Right lobe of liver (tissue), 6 donors: ENCODE measurements around the gene ANXA6. TPM values are rescaled to one million over a fixed set of nuclear protein-coding genes. Genes with fewer than 3 reads are reported as not detected.

Experiments used
- ATAC-seq, 4 donors: fragments of 200-7000 bp; cut with Tn5 transposase; one replicate each; pipeline ENCODE4 v1.9.1; 2020; ENCODE audit warnings: mild to moderate bottlenecking in 4 of 4, moderate library complexity in 4 of 4
- DNase-seq, 3 donors: peaks; one replicate each; pipeline ENCODE4 v3.0.0-alpha.2; 2020
- H3K27ac ChIP-seq, 3 donors: fragments of 200-600 bp; one replicate each; pipeline ENCODE4 v1.8.0; 2022
- H3K27me3 ChIP-seq, 2 donors: fragments of 200-600 bp; one replicate each; pipeline ENCODE4 v1.8.0; 2022
- H3K36me3 ChIP-seq, 4 donors: fragments of 200-600 bp; sonication (generic) in 1 of 4; one replicate each; pipeline versions ENCODE4 v1.5.1 to v1.8.0; 2017 to 2022; ENCODE audit warnings: control low read depth in 1 of 4
- H3K4me1 ChIP-seq, 4 donors: fragments of 200-600 bp; sonication (generic) in 1 of 4; one replicate each; pipeline versions ENCODE4 v1.5.1 to v1.8.0; 2017 to 2022; ENCODE audit warnings: control low read depth in 1 of 4
- H3K4me3 ChIP-seq, 3 donors: fragments of 200-600 bp; one replicate each; pipeline ENCODE4 v1.8.0; 2022
- H3K9me3 ChIP-seq, 4 donors: fragments of 200-600 bp; sonication (generic) in 1 of 4; one replicate each; pipeline versions ENCODE4 v1.5.1 to v1.8.0; 2017 to 2022; ENCODE audit warnings: control low read depth in 1 of 4
- CTCF ChIP-seq, 4 donors: fragments of 200-600 bp in 3 of 4; fragments of 450-650 bp in 1 of 4; IDR thresholded peaks; one replicate each; pipeline versions ENCODE4 v1.5.1 to v1.8.0; 2016 to 2022; ENCODE audit warnings: antibody characterized with exemption in 4 of 4, mild to moderate bottlenecking in 2 of 4
- POLR2A ChIP-seq: fragments of 450-650 bp; IDR thresholded peaks from one replicate; pipeline ENCODE4 v1.6.1; 2017; ENCODE audit warnings: antibody characterized with exemption, mild to moderate bottlenecking
- WGBS: methylation state at CpG from one replicate; pipeline ENCODE4 v1.1.6; 2018; ENCODE audit warnings: low coverage, low lambda C conversion rate; ENCODE audit not compliant: insufficient coverage; ENCODE audit errors: missing lambda C conversion rate; 5-methylcytosine and 5-hydroxymethylcytosine counted together
- intact Hi-C, 2 donors: fragments of 100-400 bp; cut with DNase I; formaldehyde crosslinking; loops; one replicate each; pipeline versions ENCODE4 v1.11.2 to v1.14.1; 2022
- total RNA-seq, 6 experiments: library from RNA; depleted of rRNA in 2 of 6; stranded (reverse); fragments of >200 nt in 2 of 6; fragmentation: NEBNext Ultra II Directional in 3 of 6; extraction: Animal tissue kit (Norgen Biotek cat#: 25700) in 3 of 6; gene quantifications; one replicate each; pipeline versions ENCODE4 v1.1.0 to v1.2.4, GENCODE V29; 2016 to 2023
- donor health status: DM: no; HTN: yes; CAD: no.
- donor health status: DM: no; HTN: no; CAD: no.
- donor health status: DM: no; HTN: no; CAD: no.
- donor health status: DM: no; HTN: yes; CAD: no.
- donor health status: DM: no; HTN: yes; CAD: no.

Gene ANXA6
- total RNA-seq, 6 experiments from 2014 or later: 143 to 236 (median 165) TPM

- DNase-seq (no peak), ATAC-seq (no peak)
- no peak overlapping the region for H3K27ac ChIP-seq
- H3K9me3 ChIP-seq: no peaks in the 10 kb centered on the region
- WGBS: 100% methylated on average over 1 of the region's 7 CpGs
- intact Hi-C loops: no loop called here
- no peaks in the 10 kb centered on the region for H3K4me1 ChIP-seq
- H3K36me3 ChIP-seq: peaks cover 0 to 24% (median 0%) of the 10 kb centered on the region in 4 donors
- no peaks in the 10 kb centered on the region for H3K27me3 ChIP-seq
- TF ChIP-seq POLR2A (no peak), CTCF (IDR thresholded peaks at IDR 0.05) (no peak)
- no peak overlapping the region for H3K4me3 ChIP-seq
Measured at GRCh38 chr5:151183456-151184245, 26.1 kb upstream of the ANXA6 start.

- Histone ChIP-seq H3K36me3 (peaks cover 0 to 24% (median 0%) of the 10 kb centered on the region in 4 donors), H3K4me1 (no peaks in the 10 kb centered on the region), H3K27me3 (no peaks in the 10 kb centered on the region), H3K27ac (no peak overlapping the region), H3K4me3 (no peak overlapping the region), H3K9me3 (no peaks in the 10 kb centered on the region)
- DNase-seq: no peak
- WGBS: 61% methylated on average over 2 of the region's 8 CpGs
- intact Hi-C loops: no loop called here
- ATAC-seq: no peak
- TF ChIP-seq POLR2A (no peak), CTCF (IDR thresholded peaks at IDR 0.05) (no peak)
Measured at GRCh38 chr5:151182976-151183375, 25.4 kb upstream of the ANXA6 start.

- 90% methylated on average over 3 of the region's 4 CpGs for WGBS
- TF ChIP-seq CTCF (IDR thresholded peaks at IDR 0.05): no peak
- TF ChIP-seq POLR2A: no peak
- intact Hi-C loops: no loop called here
- Histone ChIP-seq H3K27ac (no peak overlapping the region), H3K4me1 (no peaks in the 10 kb centered on the region), H3K9me3 (no peaks in the 10 kb centered on the region), H3K27me3 (no peaks in the 10 kb centered on the region), H3K36me3 (peaks cover 0 to 24% (median 0%) of the 10 kb centered on the region in 4 donors), H3K4me3 (no peak overlapping the region)
- ATAC-seq: no peak
- DNase-seq: no peak
Measured at GRCh38 chr5:151182524-151182900, 24.9 kb upstream of the ANXA6 start.

GRCh38 chr5:151181818-151182523 lies 24.4 kb upstream of the ANXA6 start:
- Histone ChIP-seq H3K27me3 (no peaks in the 10 kb centered on the region), H3K9me3 (no peaks in the 10 kb centered on the region), H3K4me3 (no peak overlapping the region), H3K36me3 (peaks cover 0 to 24% (median 0%) of the 10 kb centered on the region in 4 donors), H3K27ac (no peak overlapping the region), H3K4me1 (no peaks in the 10 kb centered on the region)
- 74% methylated on average over 4 of the region's 4 CpGs for WGBS
- TF ChIP-seq CTCF (IDR thresholded peaks at IDR 0.05) (no peak), POLR2A (no peak)
- DNase-seq (no peak), ATAC-seq (no peak)
- intact Hi-C loops: no loop called here
